Sigmoid colon (tissue), 7 donors: ENCODE results near the gene SAMD7. TPM values are rescaled to one million over a fixed set of nuclear protein-coding genes. Genes with fewer than 3 reads are reported as not detected.

Experiments used
- DNase-seq: peaks from one replicate; pipeline ENCODE4 v3.0.0-alpha.2; 2019
- H3K27ac ChIP-seq, 4 donors: fragments of 200-600 bp; sonication (generic); one replicate each; pipeline ENCODE4 v1.5.1; 2016 to 2019; ENCODE audit warnings: mild to moderate bottlenecking in 1 of 4
- H3K27me3 ChIP-seq, 3 donors: fragments of 200-600 bp; sonication (generic); one replicate each; pipeline ENCODE4 v1.5.1; 2019; ENCODE audit warnings: mild to moderate bottlenecking in 1 of 3
- H3K36me3 ChIP-seq, 4 donors: fragments of 200-600 bp; sonication (generic); one replicate each; pipeline ENCODE4 v1.5.1; 2016 to 2019
- H3K4me1 ChIP-seq, 4 donors: fragments of 200-600 bp; sonication (generic); one replicate each; pipeline ENCODE4 v1.5.1; 2017 to 2019
- H3K4me3 ChIP-seq, 4 donors: fragments of 200-600 bp; sonication (generic); one replicate each; pipeline ENCODE4 v1.5.1; 2017 to 2019; ENCODE audit warnings: mild to moderate bottlenecking in 2 of 4, moderate library complexity in 1 of 4
- H3K9me3 ChIP-seq, 4 donors: fragments of 200-600 bp in 3 of 4; sonication (generic) in 3 of 4; one replicate each; pipeline versions ENCODE4 v1.5.1 to v1.6.1; 2013 to 2019
- CTCF ChIP-seq, 4 experiments: fragments of 450-650 bp in 3 of 4; fragments of 200-600 bp in 1 of 4; IDR thresholded peaks; one replicate each; pipeline ENCODE4 v1.5.1; 2016 to 2019; ENCODE audit warnings: antibody characterized with exemption in 4 of 4, mild to moderate bottlenecking in 3 of 4, moderate library complexity in 2 of 4
- EP300 ChIP-seq, 4 donors: sonication (generic); formaldehyde crosslinking; IDR thresholded peaks; one replicate each; pipeline ENCODE4 v1.6.1; 2017; ENCODE audit warnings: antibody characterized with exemption in 4 of 4
- POLR2A ChIP-seq, 2 donors: fragments of 450-650 bp; IDR thresholded peaks; one replicate each; pipeline ENCODE4 v1.6.1; 2016; ENCODE audit warnings: antibody characterized with exemption in 2 of 2, mild to moderate bottlenecking in 2 of 2, moderate library complexity in 2 of 2
- POLR2AphosphoS5 ChIP-seq, 4 donors: sonication (generic); formaldehyde crosslinking; IDR thresholded peaks; one replicate each; pipeline ENCODE4 v1.6.1; 2017; ENCODE audit warnings: antibody characterized with exemption in 4 of 4
- WGBS, 2 donors: extraction: QIAGEN DNeasy Blood & Tissue Kit; methylation state at CpG; one replicate each; pipeline ENCODE4 v1.1.7; 2013; 5-methylcytosine and 5-hydroxymethylcytosine counted together
- intact Hi-C: fragments of 100-400 bp; cut with DNase I; formaldehyde crosslinking; loops from one replicate; pipeline ENCODE4 v1.15.1; 2023
- polyA plus RNA-seq, 3 donors: library from polyadenylated mRNA; stranded (reverse); fragments of 200-250 nt; gene quantifications; one replicate each; pipeline ENCODE4 v1.2.3, GENCODE V29; 2013
- total RNA-seq, 4 donors: library from RNA; depleted of rRNA; stranded (reverse); fragments of >200 nt; gene quantifications; one replicate each; pipeline ENCODE4 v1.1.0, GENCODE V29; 2016
- donor health status: healthy with polysubstance abuse.
- donor health status: Bipolar disorder and iron deficiency.
- donor health status: healthy.

SAMD7 gene
- total RNA-seq (not detected), polyA plus RNA-seq (not detected)

- TF ChIP-seq EP300 (IDR thresholded peaks at IDR 0.05), result no peak
- no peak for TF ChIP-seq POLR2AphosphoS5 (IDR thresholded peaks at IDR 0.05)
- TF ChIP-seq POLR2A (IDR thresholded peaks at IDR 0.05), result no peak
- no peak for TF ChIP-seq CTCF (IDR thresholded peaks at IDR 0.05)
- no peaks in the 10 kb centered on the region for H3K36me3 ChIP-seq
- H3K4me1 ChIP-seq, result no peaks in the 10 kb centered on the region
- H3K9me3 ChIP-seq, result no peaks in the 10 kb centered on the region
- H3K27ac ChIP-seq, result no peak within 1 kb of the TSS
- WGBS, 2 donors, result 91 to 97% methylated on average over 1 of the region's 1 CpG
- DNase-seq, result no peak
- no peaks in the 10 kb centered on the region for H3K27me3 ChIP-seq
- intact Hi-C loops, result no loop called here
- H3K4me3 ChIP-seq, result no peak within 1 kb of the TSS
These were observed at the start of gene SAMD7 for GRCh38 chr3:169911272-169911671. Gene SAMD7, plus strand, starts transcription at chr3:169911572. Its CDS starts 7,927 bp downstream, at chr3:169919499.

- Histone ChIP-seq H3K36me3 (no peaks in the 10 kb centered on the region), H3K27ac (no peak overlapping the region), H3K4me1 (peaks cover 0 to 5% (median 0%) of the 10 kb centered on the region in 4 donors), H3K9me3 (no peaks in the 10 kb centered on the region), H3K27me3 (no peaks in the 10 kb centered on the region), H3K4me3 (no peak overlapping the region)
- intact Hi-C loops, result no loop called here
- no peak for DNase-seq
- 85 to 93% methylated on average over 5 of the region's 5 CpGs for WGBS, 2 donors
- TF ChIP-seq EP300 (IDR thresholded peaks at IDR 0.05), result no peak
- TF ChIP-seq POLR2A (IDR thresholded peaks at IDR 0.05), result no peak
- no peak for TF ChIP-seq POLR2AphosphoS5 (IDR thresholded peaks at IDR 0.05)
- TF ChIP-seq CTCF (IDR thresholded peaks at IDR 0.05), result no peak
These were observed 49.5 kb upstream of the SAMD7 start for GRCh38 chr3:169861871-169862270.

- Histone ChIP-seq H3K4me1 (peaks cover 0 to 5% (median 0%) of the 10 kb centered on the region in 4 donors), H3K27me3 (no peaks in the 10 kb centered on the region), H3K36me3 (no peaks in the 10 kb centered on the region), H3K9me3 (no peaks in the 10 kb centered on the region), H3K4me3 (no peak overlapping the region), H3K27ac (no peak overlapping the region)
- intact Hi-C loops, result loop anchor here (1.0 kb wide), 1 partner anchor 103 kb away; the partner anchor contains the start of gene SEC62
- peak; percentile 69 for DNase-seq
- TF ChIP-seq CTCF (IDR thresholded peaks at IDR 0.05), result peak; percentile 64 to 88 (median 86)
- no peak for TF ChIP-seq POLR2A (IDR thresholded peaks at IDR 0.05)
- TF ChIP-seq POLR2AphosphoS5 (IDR thresholded peaks at IDR 0.05), result peak in 2 of 4 donors; percentile 10 to 11
- TF ChIP-seq EP300 (IDR thresholded peaks at IDR 0.05), result no peak
- 1 to 2% methylated on average over 6 of the region's 6 CpGs for WGBS, 2 donors
These were observed 47.9 kb upstream of the SAMD7 start for GRCh38 chr3:169863458-169863899.

GRCh38 chr3:169864270-169864669, 47.1 kb upstream of the SAMD7 start:
- Histone ChIP-seq H3K4me3 (no peak overlapping the region), H3K36me3 (no peaks in the 10 kb centered on the region), H3K27me3 (no peaks in the 10 kb centered on the region), H3K9me3 (no peaks in the 10 kb centered on the region), H3K4me1 (peaks cover 0 to 5% (median 0%) of the 10 kb centered on the region in 4 donors), H3K27ac (no peak overlapping the region)
- intact Hi-C loops, result no loop called here
- WGBS, 2 donors, result 41 to 74% methylated on average over 2 of the region's 2 CpGs
- TF ChIP-seq CTCF (IDR thresholded peaks at IDR 0.05), result no peak
- DNase-seq, result no peak

- Histone ChIP-seq H3K4me1 (peaks cover 0 to 5% (median 0%) of the 10 kb centered on the region in 4 donors), H3K9me3 (no peaks in the 10 kb centered on the region), H3K27ac (no peak overlapping the region), H3K27me3 (no peaks in the 10 kb centered on the region), H3K36me3 (no peaks in the 10 kb centered on the region), H3K4me3 (no peak overlapping the region)
- TF ChIP-seq POLR2A (IDR thresholded peaks at IDR 0.05), result no peak
- no peak for TF ChIP-seq POLR2AphosphoS5 (IDR thresholded peaks at IDR 0.05)
- TF ChIP-seq EP300 (IDR thresholded peaks at IDR 0.05), result no peak
- no peak for TF ChIP-seq CTCF (IDR thresholded peaks at IDR 0.05)
- WGBS, 2 donors, result 10 to 34% methylated on average over 12 of the region's 12 CpGs
- intact Hi-C loops, result no loop called here
- DNase-seq, result no peak
These were observed 46.1 kb upstream of the SAMD7 start for GRCh38 chr3:169865176-169865767.
